ENCODE measurements around the gene SLC19A2. TPM values are rescaled to one million over a fixed set of nuclear protein-coding genes. Genes with fewer than 3 reads are reported as not detected.
A peak's percentile ranks its signal among the peaks of the same experiment; 100 is the strongest.

Gene SLC19A2
- total RNA-seq, 3 donors from 2014 or later: 9.1 to 13.5 (median 12.0) TPM

- Mint-ChIP-seq H3K4me1 (ENCODE audit: low read depth) (peaks cover 16% of the 10 kb centered on the region), H3K36me3 (ENCODE audit: insufficient read depth) (no peaks in the 10 kb centered on the region), H3K4me3 (no peak overlapping the region), H3K9me3 (peaks cover 5% of the 10 kb centered on the region), H3K27me3 (ENCODE audit: low read depth) (peaks cover 5% of the 10 kb centered on the region)
- DNase-seq (no peak), ATAC-seq (no peak)
Measured at GRCh38 chr1:169494343-169494742, 8.6 kb upstream of the SLC19A2 start.

GRCh38 chr1:169493251-169493650 is 7.5 kb upstream of the SLC19A2 start:
- H3K27me3 Mint-ChIP-seq (ENCODE audit: low read depth): peaks cover 5% of the 10 kb centered on the region
- no peak overlapping the region for H3K4me3 Mint-ChIP-seq
- H3K4me1 Mint-ChIP-seq (ENCODE audit: low read depth): peaks cover 19% of the 10 kb centered on the region
- H3K36me3 Mint-ChIP-seq (ENCODE audit: insufficient read depth): no peaks in the 10 kb centered on the region
- no peak for ATAC-seq
- H3K9me3 Mint-ChIP-seq: peaks cover under 1% of the 10 kb centered on the region
- DNase-seq: no peak

- Mint-ChIP-seq H3K4me1 (ENCODE audit: low read depth) (peaks cover 27% of the 10 kb centered on the region), H3K36me3 (ENCODE audit: insufficient read depth) (no peaks in the 10 kb centered on the region), H3K4me3 (no peak overlapping the region), H3K27me3 (ENCODE audit: low read depth) (peaks cover 5% of the 10 kb centered on the region), H3K9me3 (no peaks in the 10 kb centered on the region)
- DNase-seq: no peak
- peak; percentile 92 to 93 for ATAC-seq
Measured at GRCh38 chr1:169491845-169492281, 6.1 kb upstream of the SLC19A2 start.

- Mint-ChIP-seq H3K4me1 (ENCODE audit: low read depth) (peaks cover 54% of the 10 kb centered on the region), H3K27me3 (ENCODE audit: low read depth) (no peaks in the 10 kb centered on the region), H3K36me3 (ENCODE audit: insufficient read depth) (no peaks in the 10 kb centered on the region), H3K9me3 (no peaks in the 10 kb centered on the region), H3K4me3 (no peak overlapping the region)
- DNase-seq: no peak
- ATAC-seq: no peak
Measured at GRCh38 chr1:169488157-169488556, 2.4 kb upstream of the SLC19A2 start.

- Mint-ChIP-seq H3K9me3 (no peaks in the 10 kb centered on the region), H3K4me3 (no peak overlapping the region), H3K27me3 (ENCODE audit: low read depth) (no peaks in the 10 kb centered on the region), H3K36me3 (ENCODE audit: insufficient read depth) (no peaks in the 10 kb centered on the region), H3K4me1 (ENCODE audit: low read depth) (peaks cover 52% of the 10 kb centered on the region)
- no peak for DNase-seq
- no peak for ATAC-seq
Measured at GRCh38 chr1:169487561-169487960, 1.8 kb upstream of the SLC19A2 start.

- Mint-ChIP-seq H3K27me3 (ENCODE audit: low read depth) (no peaks in the 10 kb centered on the region), H3K4me1 (ENCODE audit: low read depth) (peaks cover 48% of the 10 kb centered on the region), H3K9me3 (no peaks in the 10 kb centered on the region), H3K4me3 (peak overlapping the region; percentile 88), H3K36me3 (ENCODE audit: insufficient read depth) (no peaks in the 10 kb centered on the region)
- DNase-seq (no peak), ATAC-seq (no peak)
Measured at GRCh38 chr1:169487133-169487532, 1.4 kb upstream of the SLC19A2 start.

- DNase-seq (no peak), ATAC-seq (no peak)
- Mint-ChIP-seq H3K36me3 (ENCODE audit: insufficient read depth) (no peaks in the 10 kb centered on the region), H3K4me3 (peak overlapping the region; percentile 88), H3K4me1 (ENCODE audit: low read depth) (peaks cover 43% of the 10 kb centered on the region), H3K9me3 (no peaks in the 10 kb centered on the region), H3K27me3 (ENCODE audit: low read depth) (no peaks in the 10 kb centered on the region)
Measured at GRCh38 chr1:169486281-169487051, 722 bp upstream of the SLC19A2 start.

GRCh38 chr1:169484683-169485430 is 887 bp downstream of the SLC19A2 start:
- Mint-ChIP-seq H3K4me1 (ENCODE audit: low read depth) (peaks cover 43% of the 10 kb centered on the region), H3K4me3 (peak overlapping the region; percentile 88), H3K9me3 (no peaks in the 10 kb centered on the region), H3K27me3 (ENCODE audit: low read depth) (no peaks in the 10 kb centered on the region), H3K36me3 (ENCODE audit: insufficient read depth) (no peaks in the 10 kb centered on the region)
- peak; percentile 19 for DNase-seq
- peak; percentile 35 to 38 for ATAC-seq

- DNase-seq (no peak), ATAC-seq (no peak)
- Mint-ChIP-seq H3K27me3 (ENCODE audit: low read depth) (no peaks in the 10 kb centered on the region), H3K4me3 (peak overlapping the region; percentile 88), H3K36me3 (ENCODE audit: insufficient read depth) (no peaks in the 10 kb centered on the region), H3K4me1 (ENCODE audit: low read depth) (peaks cover 39% of the 10 kb centered on the region), H3K9me3 (no peaks in the 10 kb centered on the region)
Measured at GRCh38 chr1:169484101-169484500, 1.6 kb downstream of the SLC19A2 start.

- H3K36me3 Mint-ChIP-seq (ENCODE audit: insufficient read depth): no peaks in the 10 kb centered on the region
- peaks cover 38% of the 10 kb centered on the region for H3K4me1 Mint-ChIP-seq (ENCODE audit: low read depth)
- H3K27me3 Mint-ChIP-seq (ENCODE audit: low read depth): no peaks in the 10 kb centered on the region
- no peak for ATAC-seq
- peak overlapping the region; percentile 88 for H3K4me3 Mint-ChIP-seq
- no peak for DNase-seq
- no peaks in the 10 kb centered on the region for H3K9me3 Mint-ChIP-seq
Measured at GRCh38 chr1:169483500-169483966, 2.2 kb downstream of the SLC19A2 start.

- Mint-ChIP-seq H3K4me3 (no peak overlapping the region), H3K27me3 (ENCODE audit: low read depth) (no peaks in the 10 kb centered on the region), H3K36me3 (ENCODE audit: insufficient read depth) (peaks cover 3% of the 10 kb centered on the region), H3K4me1 (ENCODE audit: low read depth) (peaks cover 14% of the 10 kb centered on the region), H3K9me3 (no peaks in the 10 kb centered on the region)
- no peak for DNase-seq
- no peak for ATAC-seq
Measured at GRCh38 chr1:169479363-169480066, 6.2 kb downstream of the SLC19A2 start.

- no peak for DNase-seq
- Mint-ChIP-seq H3K9me3 (no peaks in the 10 kb centered on the region), H3K27me3 (ENCODE audit: low read depth) (no peaks in the 10 kb centered on the region), H3K4me3 (no peak overlapping the region), H3K4me1 (ENCODE audit: low read depth) (peaks cover 4% of the 10 kb centered on the region), H3K36me3 (ENCODE audit: insufficient read depth) (peaks cover 5% of the 10 kb centered on the region)
- ATAC-seq: no peak
Measured at GRCh38 chr1:169478094-169478672, 7.6 kb downstream of the SLC19A2 start.

GRCh38 chr1:169475806-169476387 is 9.8 kb downstream of the SLC19A2 start:
- Mint-ChIP-seq H3K27me3 (ENCODE audit: low read depth) (no peaks in the 10 kb centered on the region), H3K4me1 (ENCODE audit: low read depth) (peaks cover 2% of the 10 kb centered on the region), H3K36me3 (ENCODE audit: insufficient read depth) (peaks cover 5% of the 10 kb centered on the region), H3K4me3 (no peak overlapping the region), H3K9me3 (no peaks in the 10 kb centered on the region)
- ATAC-seq: no peak
- DNase-seq: no peak
